GM12864 (cell line): ENCODE measurements around the gene TCEA3.

Experiments used
- DNase-seq: peaks from one replicate; pipeline ENCODE4 v3.0.0-alpha.2; 2011; ENCODE audit warnings: low read depth
- H3K4me3 ChIP-seq: 2 replicates; pipeline ENCODE4 v1.5.1; 2011; ENCODE audit warnings: mild to moderate bottlenecking, low read depth, low read length, control low read depth
- CTCF ChIP-seq: IDR thresholded peaks from 2 replicates; pipeline ENCODE4 v1.5.1; 2011; ENCODE audit warnings: low read depth, mild to moderate bottlenecking, moderate library complexity, low read length, control low read depth, inconsistent platforms; ENCODE audit errors: missing control alignments

Gene TCEA3

GRCh38 chr1:23456226-23456625 lies 31.7 kb upstream of the TCEA3 start:
- TF ChIP-seq CTCF, result no peak
- DNase-seq, result no peak
- H3K4me3 ChIP-seq, result no peak overlapping the region

DNA sequence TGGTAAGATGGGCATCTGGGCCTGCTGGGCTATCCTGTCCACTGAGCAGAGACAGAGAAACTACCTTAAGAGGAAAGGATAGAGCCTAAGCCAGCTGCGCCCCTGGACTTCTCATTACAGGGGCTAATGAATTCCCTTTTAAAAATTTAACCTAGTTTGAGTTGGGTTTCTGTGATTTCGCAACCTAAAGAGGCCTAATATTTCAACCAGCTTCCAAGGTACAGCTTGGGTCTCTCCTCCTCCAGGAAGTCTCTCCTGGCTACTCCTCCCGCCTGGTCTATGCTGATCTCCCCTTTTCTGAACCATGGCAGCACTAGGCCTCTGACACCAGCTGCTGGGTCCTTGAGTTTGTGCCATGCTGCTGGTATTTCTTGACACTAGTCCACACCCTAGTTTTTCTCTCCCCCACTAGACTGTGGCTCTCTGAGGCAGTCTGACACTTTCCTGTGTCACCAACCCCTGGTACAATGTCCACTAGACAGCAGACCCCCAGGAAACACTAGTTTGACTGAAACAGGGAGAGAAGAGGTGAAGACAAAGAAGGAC lies 29.0 kb upstream of the TCEA3 start:
- no peak for TF ChIP-seq CTCF
- no peak for DNase-seq
- no peak overlapping the region for H3K4me3 ChIP-seq

DNA sequence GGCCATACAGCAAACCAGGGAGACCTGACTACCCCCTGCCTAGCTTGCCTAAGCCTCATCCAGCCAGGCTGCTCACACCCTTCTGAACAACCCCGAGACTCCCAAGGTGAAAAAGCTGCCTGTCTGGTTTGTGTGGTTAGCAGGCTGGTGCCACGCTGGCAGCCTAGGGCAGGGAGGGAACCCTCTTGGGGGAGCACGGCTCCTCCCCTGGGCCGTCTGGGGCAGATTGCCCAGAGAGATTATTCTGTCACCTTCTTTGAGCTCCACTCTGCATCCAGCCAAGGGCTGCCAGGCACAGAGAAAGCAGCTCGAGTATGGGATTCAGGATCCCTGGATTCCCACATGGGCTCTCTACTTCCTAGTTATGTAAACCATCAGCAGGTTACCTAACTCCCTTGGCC lies 27.5 kb upstream of the TCEA3 start:
- no peak for DNase-seq
- TF ChIP-seq CTCF, result no peak
- no peak overlapping the region for H3K4me3 ChIP-seq

DNA sequence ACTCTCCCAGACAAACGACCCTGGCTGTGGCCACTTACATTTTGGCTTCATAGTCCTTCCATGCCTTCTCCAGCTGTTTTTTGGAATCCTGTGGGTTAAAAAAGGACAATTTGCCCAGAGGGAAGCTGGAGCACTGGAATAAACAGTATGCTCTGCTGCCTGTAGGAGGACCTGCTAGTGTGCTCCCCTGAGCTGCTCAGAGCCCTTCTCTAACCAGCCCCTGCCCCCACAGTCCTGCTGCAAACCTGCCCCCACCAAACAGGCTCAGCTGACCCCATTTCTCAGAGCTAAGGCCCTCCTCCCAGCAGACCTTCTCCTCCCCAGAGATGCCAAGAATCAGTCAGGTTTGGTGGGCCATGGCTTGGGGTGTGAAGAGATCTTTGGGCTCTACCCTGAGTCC lies 26.9 kb upstream of the TCEA3 start:
- no peak for DNase-seq
- no peak for TF ChIP-seq CTCF
- H3K4me3 ChIP-seq, result no peak overlapping the region

- no peak overlapping the region for H3K4me3 ChIP-seq
- TF ChIP-seq CTCF, result no peak
- no peak for DNase-seq
These were observed 26.3 kb upstream of the TCEA3 start for GRCh38 chr1:23450894-23451293.

GRCh38 chr1:23449958-23450357 lies 25.4 kb upstream of the TCEA3 start:
- H3K4me3 ChIP-seq, result no peak overlapping the region
- no peak for TF ChIP-seq CTCF
- DNase-seq, result no peak

DNA sequence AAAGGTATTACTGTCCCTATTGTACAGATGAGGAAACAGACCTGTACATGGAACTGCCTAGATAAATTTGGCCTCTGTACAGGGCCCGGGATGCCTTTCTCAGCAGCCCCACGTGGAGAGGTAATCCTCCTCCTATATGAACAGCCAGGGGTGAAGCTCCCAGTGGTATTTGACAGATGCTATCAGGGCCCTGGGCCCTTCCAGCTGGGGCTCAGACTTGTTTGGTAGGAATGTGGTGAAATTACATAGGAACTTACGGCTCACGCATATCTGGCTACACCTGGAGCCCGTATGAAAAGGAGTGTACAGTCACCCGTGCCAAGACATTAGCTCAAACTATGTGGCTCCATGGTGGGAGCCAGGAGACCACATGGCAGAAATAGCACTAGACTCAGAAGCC lies 24.8 kb upstream of the TCEA3 start:
- no peak overlapping the region for H3K4me3 ChIP-seq
- DNase-seq, result no peak
- no peak for TF ChIP-seq CTCF
